ENCODE data around the gene CHD5. TPM values are rescaled to one million over a fixed set of nuclear protein-coding genes. Genes with fewer than 3 reads are reported as not detected.

CHD5 gene
- total and polyA plus RNA-seq, 2 of the 4 experiments (the other 2 are of a cell fraction) = under 0.01 to 0.09 TPM

DNA sequence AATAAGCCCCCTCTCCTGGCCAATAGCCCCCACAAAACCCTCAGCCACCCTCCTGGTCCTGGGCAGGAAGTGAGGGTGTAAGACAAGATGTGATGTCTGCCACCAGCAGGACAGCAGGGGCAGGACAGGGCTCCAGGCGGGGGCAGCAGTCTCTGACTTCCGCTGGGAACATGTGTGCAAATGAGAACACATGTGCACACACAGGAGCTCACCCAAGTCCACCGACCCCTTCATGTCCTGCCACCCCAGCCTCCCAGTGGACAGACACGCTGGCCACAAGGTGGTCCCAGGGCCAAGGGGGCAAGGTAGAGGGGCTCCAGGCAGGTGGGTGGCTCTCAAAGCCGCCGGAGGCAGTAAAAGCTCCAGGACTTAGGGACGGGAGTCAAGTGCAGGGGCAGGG, 74.4 kb downstream of the CHD5 start:
- Histone ChIP-seq H3K9ac (ENCODE audit: low read depth, low read length) (no peak overlapping the region), H3K79me1 (ENCODE audit: low read depth in 1 of 2, low read length in 2 of 2) (no peaks in the 10 kb centered on the region), H4K8ac (ENCODE audit: low read depth in 2 of 2, low read length in 2 of 2) (no peak overlapping the region), H3K27me3 (ENCODE audit: control insufficient read depth, insufficient read depth, low read length) (peaks cover 31% of the 10 kb centered on the region; the same call in 1 of the 2 replicates), H3K18ac (ENCODE audit: low read depth, low read length) (no peak overlapping the region), H3K9me1 (ENCODE audit: insufficient read depth, low read length) (no peaks in the 10 kb centered on the region), H3K27ac (ENCODE audit: insufficient read depth, low read length) (no peak overlapping the region), H3K56ac (ENCODE audit: extremely low read depth, insufficient read depth, low read length) (no peak overlapping the region), H2BK120ac (ENCODE audit: low read depth, low read length) (no peak overlapping the region), H2BK5ac (ENCODE audit: low read depth, low read length, poor library complexity, severe bottlenecking) (no peak overlapping the region), H2AK9ac (replicated peaks; ENCODE audit: low read depth, low read length, poor library complexity) (no peak overlapping the region), H3K9me3 (ENCODE audit: control insufficient read depth, insufficient read depth, low read length) (no peaks in the 10 kb centered on the region), H3K14ac (replicated peaks; ENCODE audit: low read depth, low read length) (no peak overlapping the region), H3K4me3 (ENCODE audit: insufficient read depth, low read depth, low read length) (no peak overlapping the region), H4K91ac (ENCODE audit: insufficient read depth, low read depth, low read length) (no peak overlapping the region), H3K4ac (ENCODE audit: low read depth, low read length) (no peak overlapping the region), H3K23ac (ENCODE audit: low read depth, low read length) (no peak overlapping the region), H4K20me1 (ENCODE audit: insufficient read depth, low read length) (no peaks in the 10 kb centered on the region), H2BK20ac (ENCODE audit: low read depth, low read length) (no peak overlapping the region), H2BK15ac (ENCODE audit: low read depth, low read length) (no peak overlapping the region), H3K36me3 (ENCODE audit: control insufficient read depth, insufficient read depth, low read length) (no peaks in the 10 kb centered on the region), H3K4me1 (ENCODE audit: control insufficient read depth, insufficient read depth, low read length) (no peaks in the 10 kb centered on the region; the same call in 1 of the 2 replicates), H2AFZ (replicated peaks; ENCODE audit: low read length, poor library complexity) (no peak overlapping the region), H2AK5ac (ENCODE audit: low read depth, low read length) (no peak overlapping the region), H3K4me2 (ENCODE audit: low read depth, low read length) (no peak overlapping the region), H4K5ac (ENCODE audit: low read depth, low read length) (no peak overlapping the region)
- POLR2A ChIA-PET (ENCODE audit: unreplicated experiment) = no interaction called here
- WGBS, 2 experiments (ENCODE audit: extremely low coverage in 2 of 2, insufficient read length in 1 of 2) = 67% methylated on average over 3 of the region's 7 CpGs; no CpG with 5 or more reads in 1 of the 2 experiments
- dilution Hi-C loops (cut with HindIII; ENCODE audit: low sequenced_read_pairs, unreplicated experiment) (no loop called here), in situ Hi-C loops (cut with MboI; ENCODE audit: low sequenced_read_pairs) (no loop called here), intact Hi-C loops (cut with micrococcal nuclease) (no loop called here)
- DNase-seq = no peak
- BruUV-seq (replicated peaks) = no TSS peak
- no peak for ATAC-seq (ENCODE audit: low read depth)
- TF ChIP-seq BHLHE40 (IDR thresholded peaks at IDR 0.05; ENCODE audit: low read depth, low read length) (no peak), NFE2L2 (IDR thresholded peaks at IDR 0.05; ENCODE audit: low read depth, low read length) (no peak), MAZ (IDR thresholded peaks at IDR 0.05; ENCODE audit: borderline replicate concordance, low read depth, low read length) (no peak), RFX5 (IDR thresholded peaks at IDR 0.05; ENCODE audit: low read depth, low read length) (no peak), FOS (IDR thresholded peaks at IDR 0.05; ENCODE audit: low read depth, low read length) (no peak), CEBPB (IDR thresholded peaks at IDR 0.05; ENCODE audit: low read depth, low read length) (no peak), POLR2A (IDR thresholded peaks at IDR 0.05; ENCODE audit: low read depth, low read length) (no peak)
- TF ChIP-seq, protein P1, sequence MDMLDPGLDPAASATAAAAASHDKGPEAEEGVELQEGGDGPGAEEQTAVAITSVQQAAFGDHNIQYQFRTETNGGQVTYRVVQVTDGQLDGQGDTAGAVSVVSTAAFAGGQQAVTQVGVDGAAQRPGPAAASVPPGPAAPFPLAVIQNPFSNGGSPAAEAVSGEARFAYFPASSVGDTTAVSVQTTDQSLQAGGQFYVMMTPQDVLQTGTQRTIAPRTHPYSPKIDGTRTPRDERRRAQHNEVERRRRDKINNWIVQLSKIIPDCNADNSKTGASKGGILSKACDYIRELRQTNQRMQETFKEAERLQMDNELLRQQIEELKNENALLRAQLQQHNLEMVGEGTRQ (IDR thresholded peaks at IDR 0.05; ENCODE audit: low read depth, low read length) = no peak
- TF ChIP-seq, protein P2, sequence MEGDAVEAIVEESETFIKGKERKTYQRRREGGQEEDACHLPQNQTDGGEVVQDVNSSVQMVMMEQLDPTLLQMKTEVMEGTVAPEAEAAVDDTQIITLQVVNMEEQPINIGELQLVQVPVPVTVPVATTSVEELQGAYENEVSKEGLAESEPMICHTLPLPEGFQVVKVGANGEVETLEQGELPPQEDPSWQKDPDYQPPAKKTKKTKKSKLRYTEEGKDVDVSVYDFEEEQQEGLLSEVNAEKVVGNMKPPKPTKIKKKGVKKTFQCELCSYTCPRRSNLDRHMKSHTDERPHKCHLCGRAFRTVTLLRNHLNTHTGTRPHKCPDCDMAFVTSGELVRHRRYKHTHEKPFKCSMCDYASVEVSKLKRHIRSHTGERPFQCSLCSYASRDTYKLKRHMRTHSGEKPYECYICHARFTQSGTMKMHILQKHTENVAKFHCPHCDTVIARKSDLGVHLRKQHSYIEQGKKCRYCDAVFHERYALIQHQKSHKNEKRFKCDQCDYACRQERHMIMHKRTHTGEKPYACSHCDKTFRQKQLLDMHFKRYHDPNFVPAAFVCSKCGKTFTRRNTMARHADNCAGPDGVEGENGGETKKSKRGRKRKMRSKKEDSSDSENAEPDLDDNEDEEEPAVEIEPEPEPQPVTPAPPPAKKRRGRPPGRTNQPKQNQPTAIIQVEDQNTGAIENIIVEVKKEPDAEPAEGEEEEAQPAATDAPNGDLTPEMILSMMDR (conservative IDR thresholded peaks at IDR 0.05; ENCODE audit: low read depth, low read length) = no peak
- CTCF ChIA-PET = interaction anchor here (1.1 kb wide), 1 partner anchor 139 kb away, joined by 4 read pairs; no protein-coding TSS in a partner anchor

All from IMR-90 (cell line).